ENCODE measurements around the gene CTDSP2. TPM values are rescaled to one million over a fixed set of nuclear protein-coding genes. Genes with fewer than 3 reads are reported as not detected.

The CTDSP2 gene
- total RNA-seq, 1 donor from 2014 or later, result 181 TPM

- no peak overlapping the region for H3K27ac Mint-ChIP-seq (ENCODE audit: unreplicated experiment)
- H3K4me3 Mint-ChIP-seq (ENCODE audit: unreplicated experiment), result peak overlapping the region; percentile 93
- no peak for TF ChIP-seq CTCF (IDR thresholded peaks at IDR 0.05; ENCODE audit: unreplicated experiment)
- no peaks in the 10 kb centered on the region for H3K9me3 Mint-ChIP-seq (ENCODE audit: unreplicated experiment)
- peaks cover 29% of the 10 kb centered on the region for H3K27me3 Mint-ChIP-seq (ENCODE audit: unreplicated experiment)
- DNase-seq (ENCODE audit: low spot score), result no peak
- peaks cover 19% of the 10 kb centered on the region for H3K36me3 Mint-ChIP-seq (ENCODE audit: low read depth, unreplicated experiment)
- peaks cover 63% of the 10 kb centered on the region for H3K4me1 Mint-ChIP-seq (ENCODE audit: unreplicated experiment)
Measured at GRCh38 chr12:57842342-57843294, 3.9 kb downstream of the CTDSP2 start.

- Mint-ChIP-seq H3K4me1 (ENCODE audit: unreplicated experiment) (peaks cover 71% of the 10 kb centered on the region), H3K27me3 (ENCODE audit: unreplicated experiment) (peaks cover 28% of the 10 kb centered on the region), H3K27ac (ENCODE audit: unreplicated experiment) (peak overlapping the region; percentile 45), H3K9me3 (ENCODE audit: unreplicated experiment) (no peaks in the 10 kb centered on the region), H3K36me3 (ENCODE audit: low read depth, unreplicated experiment) (peaks cover 19% of the 10 kb centered on the region), H3K4me3 (ENCODE audit: unreplicated experiment) (peak overlapping the region; percentile 65)
- TF ChIP-seq CTCF (IDR thresholded peaks at IDR 0.05; ENCODE audit: unreplicated experiment), result no peak
- DNase-seq (ENCODE audit: low spot score), result no peak
Measured at GRCh38 chr12:57841445-57841844, 5.1 kb downstream of the CTDSP2 start.

- TF ChIP-seq CTCF (IDR thresholded peaks at IDR 0.05; ENCODE audit: unreplicated experiment), result no peak
- H3K27ac Mint-ChIP-seq (ENCODE audit: unreplicated experiment), result no peak overlapping the region
- peaks cover 28% of the 10 kb centered on the region for H3K27me3 Mint-ChIP-seq (ENCODE audit: unreplicated experiment)
- no peak for DNase-seq (ENCODE audit: low spot score)
- peaks cover 78% of the 10 kb centered on the region for H3K4me1 Mint-ChIP-seq (ENCODE audit: unreplicated experiment)
- peaks cover 19% of the 10 kb centered on the region for H3K36me3 Mint-ChIP-seq (ENCODE audit: low read depth, unreplicated experiment)
- H3K4me3 Mint-ChIP-seq (ENCODE audit: unreplicated experiment), result peak overlapping the region; percentile 65
- H3K9me3 Mint-ChIP-seq (ENCODE audit: unreplicated experiment), result no peaks in the 10 kb centered on the region
Measured at GRCh38 chr12:57840726-57841125, 5.8 kb downstream of the CTDSP2 start.

DNA sequence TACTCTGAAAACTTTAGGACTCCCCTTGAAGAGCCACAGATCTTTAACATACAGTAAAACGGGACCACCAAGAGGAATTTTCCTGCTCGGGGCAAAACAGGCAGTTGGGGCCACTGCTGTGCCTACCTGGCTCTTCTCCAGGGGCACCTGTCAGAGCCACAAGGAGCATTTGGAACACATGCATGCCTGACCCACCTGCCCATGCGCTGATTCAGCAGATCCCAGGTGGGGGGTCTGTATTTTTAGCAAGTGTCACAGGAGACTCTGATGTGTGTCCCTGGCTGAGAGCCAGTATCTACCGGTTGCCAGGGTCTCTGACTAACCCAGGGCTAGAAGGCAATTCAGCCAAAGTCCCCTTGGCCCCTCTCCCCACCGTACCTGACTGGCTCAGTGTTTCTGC, 6.5 kb downstream of the CTDSP2 start:
- peaks cover 28% of the 10 kb centered on the region for H3K27me3 Mint-ChIP-seq (ENCODE audit: unreplicated experiment)
- H3K9me3 Mint-ChIP-seq (ENCODE audit: unreplicated experiment), result no peaks in the 10 kb centered on the region
- no peak overlapping the region for H3K4me3 Mint-ChIP-seq (ENCODE audit: unreplicated experiment)
- no peak for DNase-seq (ENCODE audit: low spot score)
- H3K27ac Mint-ChIP-seq (ENCODE audit: unreplicated experiment), result no peak overlapping the region
- peaks cover 83% of the 10 kb centered on the region for H3K4me1 Mint-ChIP-seq (ENCODE audit: unreplicated experiment)
- H3K36me3 Mint-ChIP-seq (ENCODE audit: low read depth, unreplicated experiment), result peaks cover 19% of the 10 kb centered on the region
- TF ChIP-seq CTCF (IDR thresholded peaks at IDR 0.05; ENCODE audit: unreplicated experiment), result no peak

Measured in endothelial cell (in vitro differentiated cells).